ENCODE data around the gene IP6K1.
A peak's percentile ranks its signal among the peaks of the same experiment; 100 is the strongest.
"Not testable (repeated sequence)": the region's sequence is repeated elsewhere in the genome, so short reads cannot be mapped to it uniquely, and the experiment has no call there.

IP6K1 gene

DNA sequence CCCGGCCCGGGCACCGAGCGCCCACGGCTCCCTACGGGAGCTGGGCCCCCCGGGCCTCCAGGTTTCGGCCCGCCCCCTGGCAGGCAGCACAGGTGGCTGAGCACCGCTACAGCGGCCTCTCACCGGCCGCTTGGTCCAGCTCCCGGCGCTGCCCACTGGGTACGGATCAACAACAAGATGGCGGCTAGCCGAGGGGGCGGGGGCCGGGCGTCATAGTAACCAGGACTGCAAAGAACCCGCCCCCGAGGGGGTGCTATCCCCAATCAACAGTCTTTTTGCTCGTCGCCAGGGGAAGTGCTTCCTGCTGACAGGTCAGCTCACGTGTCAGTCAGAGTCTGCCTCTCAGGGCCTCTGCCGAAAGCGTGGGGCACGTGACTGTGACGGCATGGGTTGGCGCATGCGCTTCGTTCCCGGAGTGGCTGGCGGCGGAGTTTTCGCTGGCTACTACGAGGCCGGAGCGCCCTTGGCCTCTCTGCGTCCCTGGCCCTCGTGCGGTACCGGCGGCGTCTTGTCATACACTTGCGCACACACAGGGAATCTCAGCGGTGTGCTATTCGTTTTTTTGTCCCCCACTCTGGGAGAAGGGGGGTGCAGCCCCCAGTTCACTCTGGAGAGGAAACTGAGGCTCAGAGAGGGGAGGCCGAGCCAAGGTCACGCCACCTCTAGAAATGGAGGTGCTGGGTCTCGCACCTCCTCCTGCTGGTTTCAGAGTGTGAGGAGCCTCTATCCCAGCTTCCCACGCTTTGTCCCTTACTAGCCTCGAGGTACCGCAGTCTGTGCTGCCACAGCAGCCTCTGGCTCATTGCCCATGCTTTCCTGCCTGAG, at the start of gene IP6K1:
Gene IP6K1, minus strand, starts transcription at position 186 of the 825 bp plus-strand sequence. CDS start 38,502 bp downstream, outside the sequence.
- DNase-seq, result peak; percentile 99

GRCh38 chr3:49831341-49831740, 45.0 kb upstream of the IP6K1 start:
- DNase-seq, result no peak

DNA sequence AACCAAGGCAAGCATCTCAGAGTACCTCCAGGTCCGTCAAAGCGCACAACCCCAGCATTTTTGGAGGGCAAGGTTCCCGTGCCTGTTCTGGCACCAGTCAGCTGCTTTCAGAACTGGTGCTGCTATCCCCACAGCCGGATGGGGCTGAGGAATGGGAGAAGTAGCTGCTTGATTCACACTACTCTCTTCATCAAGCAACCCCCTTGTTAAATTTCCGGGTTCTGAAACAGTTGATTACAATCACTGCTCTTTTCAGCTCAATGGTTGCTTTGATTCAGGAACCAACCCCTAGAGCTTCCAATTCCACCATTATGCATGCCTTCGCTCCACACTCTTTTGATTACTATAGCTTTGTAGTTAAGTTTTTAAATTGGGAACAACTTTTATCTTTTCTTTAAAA, 39.7 kb upstream of the IP6K1 start:
- no peak for DNase-seq

GRCh38 chr3:49823131-49823530, 36.8 kb upstream of the IP6K1 start:
- DNase-seq, result not testable (repeated sequence)

DNA sequence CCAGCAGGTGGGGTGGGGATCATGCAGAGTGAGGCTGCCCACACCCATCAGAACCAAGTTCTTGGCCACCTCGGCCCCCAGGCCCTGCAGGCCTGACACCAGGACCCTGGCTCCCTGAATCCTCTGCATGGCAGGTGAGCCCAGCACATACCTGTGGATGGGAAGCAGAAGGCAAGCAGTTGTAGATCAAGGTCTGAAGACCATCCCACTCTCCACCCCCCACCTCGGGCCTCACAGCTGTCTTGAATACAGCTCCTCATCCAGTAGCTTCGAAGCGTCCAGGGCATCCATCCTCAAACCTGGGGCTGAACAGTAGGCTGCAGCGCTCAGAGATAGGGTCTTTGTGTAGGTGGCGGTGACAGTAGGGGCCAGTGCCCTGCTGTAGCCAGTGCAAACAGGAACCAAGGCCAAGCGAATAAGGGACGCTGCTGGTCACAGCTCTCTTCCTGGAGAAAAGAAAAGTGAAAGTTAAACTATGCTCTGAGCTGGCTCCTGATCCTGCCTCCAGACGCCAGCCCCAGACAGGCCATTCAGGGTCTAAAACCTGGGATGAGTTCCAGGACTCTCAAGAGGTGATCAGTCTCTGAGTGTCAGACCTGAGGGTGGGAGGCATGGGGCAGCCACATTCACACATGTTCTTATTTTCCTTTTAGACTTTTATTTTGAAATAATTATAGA, 27.3 kb upstream of the IP6K1 start, which contains the start of gene UBA7:
Gene UBA7, minus strand, starts transcription at position 457 of the 678 bp plus-strand sequence. Its CDS starts 166 bp downstream, at position 291.
- DNase-seq, result no peak

GRCh38 chr3:49812916-49813496, 26.7 kb upstream of the IP6K1 start:
- no peak for DNase-seq

GRCh38 chr3:49807431-49808114, 21.2 kb upstream of the IP6K1 start:
- DNase-seq, result no peak

- no peak for DNase-seq
Observed at GRCh38 chr3:49806850-49807249, 20.5 kb upstream of the IP6K1 start.

DNA sequence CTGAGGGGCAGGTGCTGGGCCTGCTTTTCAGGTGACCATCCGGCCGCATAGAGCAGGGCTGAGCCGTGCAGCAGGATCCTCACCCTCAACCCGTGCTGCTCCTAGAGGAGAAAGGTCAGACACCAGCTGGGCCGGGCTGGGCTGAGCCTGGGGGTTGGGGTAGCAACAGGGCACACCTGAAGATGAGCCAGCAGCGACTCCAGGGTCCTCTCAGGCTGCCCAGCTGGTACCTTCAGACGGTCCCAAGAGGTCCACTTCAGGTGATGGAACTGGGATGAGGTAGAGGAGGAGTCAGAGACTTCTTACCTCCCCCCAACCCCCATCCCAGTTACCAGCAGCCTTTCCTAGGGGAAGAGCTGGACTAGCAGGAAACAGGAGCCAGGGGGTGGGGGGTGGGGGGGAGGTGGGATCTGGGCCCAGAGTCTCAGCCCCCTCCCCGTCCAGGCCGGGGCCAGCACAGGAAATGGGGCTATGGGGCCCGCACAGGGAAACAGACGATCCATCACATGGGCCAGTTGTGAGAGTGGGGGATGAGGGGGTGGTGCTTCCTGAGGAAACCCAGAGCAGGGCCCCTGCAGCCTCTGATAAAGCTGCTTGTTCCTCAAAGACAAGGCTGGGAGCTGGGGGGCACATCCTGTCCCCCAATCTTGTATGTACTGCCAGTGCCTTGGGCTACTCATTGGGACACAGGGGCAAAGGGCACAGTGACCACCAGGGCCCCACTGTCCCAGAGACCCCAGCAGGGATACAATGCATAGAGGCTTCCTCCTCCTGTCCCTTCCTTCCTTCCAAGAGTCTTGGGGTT, 19.8 kb upstream of the IP6K1 start:
- DNase-seq, result no peak

- no peak for DNase-seq
Observed at GRCh38 chr3:49805367-49805782, 19.0 kb upstream of the IP6K1 start.

DNA sequence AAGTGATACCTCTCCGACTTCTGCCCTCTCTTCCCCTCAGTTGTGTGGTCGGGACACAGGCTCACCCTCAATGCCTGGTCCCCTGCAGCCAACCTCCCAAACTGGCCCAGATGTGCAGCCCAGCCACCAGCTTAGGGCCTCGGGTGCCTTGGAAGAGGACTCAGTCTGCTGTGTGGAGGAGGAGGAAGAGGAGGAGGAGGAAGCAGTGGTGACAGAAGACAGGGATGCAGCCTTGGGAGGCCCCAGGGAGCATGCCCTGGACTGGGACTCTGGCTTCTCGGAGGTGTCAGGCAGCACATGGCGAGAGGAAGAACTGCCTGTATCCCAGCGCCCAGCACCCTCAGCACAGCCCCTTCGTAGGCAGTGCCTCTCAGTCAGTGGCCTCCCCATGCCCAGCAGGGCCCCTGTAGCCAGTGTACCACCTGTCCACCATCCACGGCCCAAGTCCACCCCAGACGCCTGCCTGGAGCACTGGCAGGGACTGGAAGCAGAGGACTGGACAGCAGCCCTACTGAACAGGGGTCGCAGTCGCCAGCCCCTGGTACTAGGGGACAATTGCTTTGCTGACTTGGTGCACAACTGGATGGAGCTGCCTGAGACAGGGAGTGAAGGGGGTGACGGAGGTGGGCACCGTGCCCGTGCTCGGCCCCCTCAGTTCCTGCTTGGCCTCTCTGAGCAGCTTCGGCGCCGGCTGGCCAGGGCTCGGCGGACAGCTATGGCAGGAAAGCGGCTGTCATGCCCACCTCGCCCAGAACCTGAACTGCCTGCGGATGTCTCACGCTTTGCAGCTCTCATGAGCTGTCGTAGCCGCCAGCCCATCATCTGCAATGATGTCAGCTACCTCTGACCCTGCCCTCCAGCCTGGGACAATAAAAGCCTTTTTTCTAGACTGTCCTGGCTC, 18.0 kb upstream of the IP6K1 start:
- DNase-seq, result no peak

DNA sequence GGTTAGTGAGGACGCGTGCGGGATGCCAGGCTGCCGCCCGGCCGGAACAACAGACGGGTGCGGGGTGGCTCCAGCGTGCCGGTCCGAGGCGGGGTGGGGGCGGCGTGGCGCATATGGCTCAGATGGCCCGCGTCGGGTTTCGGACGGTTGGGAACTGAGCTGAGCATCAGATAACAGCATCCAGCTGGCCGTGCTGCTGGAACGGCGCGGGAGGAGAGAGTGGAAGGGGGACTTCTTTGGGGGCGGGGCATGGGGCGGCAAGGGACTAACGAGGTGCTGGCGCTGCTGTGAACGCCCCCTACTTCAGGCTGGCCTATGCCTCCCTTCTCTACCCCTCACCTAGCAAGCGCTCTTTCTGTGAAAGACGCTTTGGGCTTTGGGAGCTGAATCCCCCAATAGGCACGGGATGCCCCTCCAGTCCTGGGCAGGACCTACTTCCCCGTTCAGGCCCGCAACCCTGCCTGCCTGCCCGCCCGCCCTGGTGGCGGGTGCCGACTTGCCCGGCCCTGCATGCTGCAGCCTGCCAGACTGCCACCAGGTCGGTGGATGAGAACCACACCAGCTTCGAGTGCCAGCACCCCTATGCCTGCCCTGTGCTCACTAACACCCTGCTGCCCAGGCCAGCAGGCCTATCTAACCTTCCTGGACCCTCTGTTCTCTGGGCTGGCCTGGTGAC, 17.3 kb upstream of the IP6K1 start:
- DNase-seq, result no peak

- peak; percentile 76 for DNase-seq
Observed at GRCh38 chr3:49802719-49803464, 16.6 kb upstream of the IP6K1 start, which contains the start of gene INKA1. INKA1 (plus strand) TSS chr3:49803261; CDS start chr3:49803393, 132 bp downstream.

- DNase-seq, result no peak
Observed at GRCh38 chr3:49801160-49801559, 14.8 kb upstream of the IP6K1 start.

DNA sequence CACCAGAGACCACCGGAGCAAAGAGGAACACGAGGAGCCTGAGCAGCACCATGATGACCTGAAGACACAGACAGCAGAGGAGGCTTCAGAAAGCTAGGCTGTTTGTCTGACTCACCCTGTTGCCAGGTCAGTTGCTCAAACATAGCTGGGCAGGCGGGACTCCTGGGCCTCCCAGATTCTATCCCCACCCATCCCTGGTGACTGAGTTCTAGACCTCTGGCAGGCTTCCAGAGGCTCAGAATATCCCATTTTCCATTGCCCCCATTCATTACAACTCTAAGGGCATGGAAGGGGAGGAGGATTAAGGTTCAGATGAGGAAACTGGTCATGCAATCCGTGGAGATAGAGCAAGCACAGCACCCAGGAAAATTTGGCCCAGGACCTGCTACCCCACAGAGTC, 13.4 kb upstream of the IP6K1 start, which contains the start of gene CDHR4:
Gene CDHR4, minus strand, starts transcription at position 113 of the 400 bp plus-strand sequence. Its CDS starts 61 bp downstream, at position 52.
- DNase-seq, result peak; percentile 71

DNA sequence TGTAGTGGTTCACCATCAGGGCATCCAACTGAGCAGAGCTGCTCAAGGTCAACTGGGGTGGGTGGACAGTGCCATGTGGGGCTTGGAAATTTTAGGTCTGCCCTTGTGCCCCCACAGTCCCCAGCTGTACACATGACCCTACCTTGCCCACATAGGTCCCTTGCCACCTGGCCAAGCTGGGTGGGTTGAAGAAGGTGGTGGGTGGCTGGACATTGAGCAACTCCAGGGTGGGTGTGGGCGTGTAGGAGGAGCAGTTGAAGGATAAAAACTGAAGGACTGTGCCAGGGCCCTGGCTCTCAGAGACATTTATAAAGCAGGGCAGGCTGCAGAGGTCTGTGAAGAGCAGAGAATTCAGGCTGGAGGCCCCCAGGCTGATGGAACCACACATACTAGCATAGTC, 12.8 kb upstream of the IP6K1 start:
- no peak for DNase-seq

- DNase-seq, result no peak
Observed at GRCh38 chr3:49794926-49795905, 8.9 kb upstream of the IP6K1 start.

DNA sequence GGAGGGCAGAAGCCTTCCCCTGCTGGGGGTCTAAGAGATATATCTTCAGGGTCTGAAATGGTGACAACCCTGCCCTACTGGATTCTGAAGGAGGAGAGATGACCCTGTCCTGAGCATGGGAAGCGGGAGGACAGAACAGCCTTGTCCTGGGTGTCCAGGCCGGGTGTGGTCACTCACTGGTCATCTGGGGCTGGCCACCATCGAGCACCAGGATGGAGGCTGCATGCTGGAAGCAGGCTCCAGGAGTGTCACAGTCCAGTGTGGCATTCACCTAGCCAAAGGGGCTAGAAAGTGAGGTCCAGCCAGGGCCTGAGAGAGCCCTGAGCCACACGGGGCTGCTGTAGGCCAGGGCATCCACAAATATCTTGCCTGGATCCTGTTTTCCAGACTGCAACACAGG, 8.1 kb upstream of the IP6K1 start:
- DNase-seq, result no peak
